Cerebellar cortex (tissue), 1 donor: ENCODE measurements around the gene GRIA1.
"Not testable (repeated sequence)": the region's sequence is repeated elsewhere in the genome, so short reads cannot be mapped to it uniquely, and the experiment has no call there.

Experiments
- DNase-seq: peaks from one replicate; pipeline ENCODE4 v3.0.0-alpha.2; 2015; ENCODE audit warnings: low spot score

GRIA1 gene

GRCh38 chr5:153718713-153719112 lies 228.2 kb downstream of the GRIA1 start:
- no peak for DNase-seq

GRCh38 chr5:153719324-153719723 lies 228.9 kb downstream of the GRIA1 start:
- no peak for DNase-seq

- DNase-seq, result not testable (repeated sequence)
These were observed 232.6 kb downstream of the GRIA1 start for GRCh38 chr5:153723022-153723610.

- no peak for DNase-seq
These were observed 251.6 kb downstream of the GRIA1 start for GRCh38 chr5:153742060-153742459.

GRCh38 chr5:153744751-153745150 lies 254.3 kb downstream of the GRIA1 start:
- no peak for DNase-seq

GRCh38 chr5:153745778-153746395 lies 255.4 kb downstream of the GRIA1 start:
- DNase-seq, result no peak

GRCh38 chr5:153746440-153746839 lies 256.0 kb downstream of the GRIA1 start:
- DNase-seq, result no peak

- DNase-seq, result no peak
These were observed 258.4 kb downstream of the GRIA1 start for GRCh38 chr5:153748823-153749222.

GRCh38 chr5:153749960-153750359 lies 259.5 kb downstream of the GRIA1 start:
- no peak for DNase-seq

GRCh38 chr5:153751251-153751650 lies 260.8 kb downstream of the GRIA1 start:
- no peak for DNase-seq

- DNase-seq, result no peak
These were observed 262.4 kb downstream of the GRIA1 start for GRCh38 chr5:153752890-153753289.

- DNase-seq, result no peak
These were observed 263.4 kb downstream of the GRIA1 start for GRCh38 chr5:153753645-153754432.

GRCh38 chr5:153755913-153756500 lies 265.5 kb downstream of the GRIA1 start:
- peak; percentile 7 for DNase-seq

GRCh38 chr5:153756540-153756939 lies 266.1 kb downstream of the GRIA1 start:
- no peak for DNase-seq

- DNase-seq, result no peak
These were observed 275.5 kb downstream of the GRIA1 start for GRCh38 chr5:153765987-153766386.

- DNase-seq, result peak; percentile 93
These were observed 277.0 kb downstream of the GRIA1 start for GRCh38 chr5:153767221-153768188.

- DNase-seq, result no peak
These were observed 279.6 kb downstream of the GRIA1 start for GRCh38 chr5:153770066-153770465.

- peak; percentile 16 for DNase-seq
These were observed 284.2 kb downstream of the GRIA1 start for GRCh38 chr5:153774686-153775085.

- no peak for DNase-seq
These were observed 285.5 kb downstream of the GRIA1 start for GRCh38 chr5:153775923-153776322.

- no peak for DNase-seq
These were observed 287.5 kb downstream of the GRIA1 start for GRCh38 chr5:153777681-153778581.

GRCh38 chr5:153779836-153780235 lies 289.4 kb downstream of the GRIA1 start:
- DNase-seq, result no peak
